GM18508 (cell line): ENCODE results near the gene CGB1.
"Not testable (repeated sequence)": the region's sequence is repeated elsewhere in the genome, so short reads cannot be mapped to it uniquely, and the experiment has no call there.

ENCODE experiments used
- ATAC-seq: cut with Tn5 transposase; IDR thresholded peaks from one replicate; pipeline ENCODE4 v1.9.1; 2021; ENCODE audit warnings: moderate number of reproducible peaks; ENCODE audit not compliant: insufficient read depth, unreplicated experiment

Gene CGB1

GRCh38 chr19:49036815-49037214 lies at the start of gene CGB1:
CGB1 (minus strand) TSS chr19:49036895; CDS start chr19:49036711, 184 bp downstream.
- not testable (repeated sequence) for ATAC-seq

GRCh38 chr19:49086296-49086695 lies 49.6 kb upstream of the CGB1 start:
- ATAC-seq, result no peak

DNA sequence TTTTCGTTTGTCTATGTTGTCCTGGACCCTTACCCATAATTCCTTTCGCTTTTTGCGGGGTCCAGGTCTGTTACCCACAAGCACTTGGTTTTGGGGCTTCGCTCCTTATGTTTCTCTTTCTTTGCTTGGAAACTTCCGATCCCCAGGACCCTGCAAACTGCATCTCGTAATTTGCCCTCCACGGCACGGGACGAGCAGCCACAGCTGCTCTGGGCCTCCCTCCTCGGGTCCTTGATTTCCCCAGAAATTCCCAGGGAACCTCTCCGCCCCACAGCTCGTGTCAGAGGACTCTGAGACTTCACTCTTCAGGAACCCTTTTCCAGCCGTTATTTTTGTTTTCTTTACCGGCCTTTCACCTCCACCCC lies 49.2 kb upstream of the CGB1 start:
- ATAC-seq, result no peak

DNA sequence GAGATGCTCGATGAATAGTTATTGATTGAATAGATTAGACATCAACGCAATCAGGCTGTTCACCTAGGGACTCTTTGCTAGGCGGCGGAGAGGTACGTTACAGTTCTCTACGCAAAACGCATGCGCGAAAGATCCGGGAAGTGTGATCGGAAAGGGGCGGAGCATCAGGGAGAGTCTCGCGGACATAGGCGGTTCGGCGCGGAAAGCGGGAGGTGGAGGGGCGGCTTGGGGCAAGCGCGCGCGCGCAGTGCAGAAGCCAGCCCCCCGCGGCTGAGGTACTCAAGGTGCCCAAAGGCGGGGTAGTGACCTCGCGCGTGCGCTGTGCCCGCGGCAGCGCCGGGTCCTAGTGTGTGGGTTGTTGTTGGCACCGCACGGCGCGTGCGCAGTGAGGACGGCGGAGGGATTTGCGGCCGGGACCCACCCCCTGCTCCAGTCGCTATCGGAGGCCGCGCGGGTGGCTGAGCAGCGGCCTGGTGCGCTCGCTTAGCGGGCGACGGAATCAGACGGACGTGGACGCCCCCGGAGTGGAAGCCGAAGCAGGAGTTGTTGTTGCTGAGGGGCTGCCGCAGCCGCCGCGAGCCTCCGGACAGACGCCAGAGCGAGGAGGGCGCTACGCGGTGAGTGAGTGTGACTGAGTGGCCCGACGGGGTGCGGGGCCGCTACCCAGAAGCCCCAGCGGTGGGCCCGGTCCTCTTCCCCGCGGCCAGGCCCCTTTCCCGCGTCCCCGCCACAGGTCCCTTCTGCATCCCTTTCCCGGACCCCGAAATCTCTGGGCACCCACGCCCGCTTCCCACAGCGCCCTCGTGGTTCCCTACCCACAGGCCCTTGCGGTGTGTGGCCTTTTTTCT lies 48.5 kb upstream of the CGB1 start, which contains the start of gene SNRNP70:
TSS of gene SNRNP70 (plus strand) at position 432 of the 848 bp plus-strand sequence. CDS start 964 bp downstream, outside the sequence.
- ATAC-seq, result peak; percentile 48

DNA sequence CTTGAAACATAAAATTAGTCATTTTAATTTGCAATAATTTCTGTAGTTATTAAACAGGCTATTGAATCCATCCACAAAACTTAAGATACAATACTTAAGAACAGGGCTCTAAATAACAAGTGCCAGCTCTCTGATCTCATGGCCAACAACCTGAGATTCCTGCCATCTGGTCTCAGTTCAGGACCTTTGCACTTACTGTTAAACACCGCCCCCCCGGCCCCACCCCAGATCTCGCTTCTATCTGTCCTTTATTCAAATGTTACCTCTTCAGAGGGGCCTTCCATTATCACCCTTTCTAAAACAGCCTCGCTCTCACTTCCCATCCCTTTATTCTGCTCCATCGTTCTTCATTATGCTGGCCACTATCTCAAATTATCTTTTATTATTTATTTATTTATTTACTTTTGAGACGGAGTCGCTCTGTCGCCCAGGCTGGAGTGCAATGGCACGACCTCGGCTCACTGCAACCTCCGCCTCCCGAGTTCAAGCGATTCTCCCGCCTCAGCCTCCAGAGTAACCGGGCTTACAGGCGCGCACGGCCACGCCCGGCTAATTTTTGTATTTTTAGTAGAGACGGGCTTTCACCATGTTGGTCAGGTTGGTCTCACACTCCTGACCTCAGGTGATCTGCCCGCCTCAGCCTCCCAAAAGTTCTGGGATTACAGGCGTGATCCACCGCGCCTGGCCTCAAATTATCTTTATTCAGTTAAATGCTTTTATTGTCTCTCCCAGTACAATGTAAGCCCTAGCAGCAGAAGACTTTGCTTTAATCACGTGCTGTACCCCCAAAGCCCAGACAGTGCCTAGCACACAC lies 47.7 kb upstream of the CGB1 start:
- no peak for ATAC-seq

GRCh38 chr19:49081273-49081672 lies 44.6 kb upstream of the CGB1 start:
- ATAC-seq, result no peak

GRCh38 chr19:49080392-49080791 lies 43.7 kb upstream of the CGB1 start:
- no peak for ATAC-seq

- ATAC-seq, result not testable (repeated sequence)
These were observed 38.2 kb upstream of the CGB1 start for GRCh38 chr19:49074869-49075268.

- ATAC-seq, result no peak
These were observed 37.1 kb upstream of the CGB1 start for GRCh38 chr19:49073514-49074378.

DNA sequence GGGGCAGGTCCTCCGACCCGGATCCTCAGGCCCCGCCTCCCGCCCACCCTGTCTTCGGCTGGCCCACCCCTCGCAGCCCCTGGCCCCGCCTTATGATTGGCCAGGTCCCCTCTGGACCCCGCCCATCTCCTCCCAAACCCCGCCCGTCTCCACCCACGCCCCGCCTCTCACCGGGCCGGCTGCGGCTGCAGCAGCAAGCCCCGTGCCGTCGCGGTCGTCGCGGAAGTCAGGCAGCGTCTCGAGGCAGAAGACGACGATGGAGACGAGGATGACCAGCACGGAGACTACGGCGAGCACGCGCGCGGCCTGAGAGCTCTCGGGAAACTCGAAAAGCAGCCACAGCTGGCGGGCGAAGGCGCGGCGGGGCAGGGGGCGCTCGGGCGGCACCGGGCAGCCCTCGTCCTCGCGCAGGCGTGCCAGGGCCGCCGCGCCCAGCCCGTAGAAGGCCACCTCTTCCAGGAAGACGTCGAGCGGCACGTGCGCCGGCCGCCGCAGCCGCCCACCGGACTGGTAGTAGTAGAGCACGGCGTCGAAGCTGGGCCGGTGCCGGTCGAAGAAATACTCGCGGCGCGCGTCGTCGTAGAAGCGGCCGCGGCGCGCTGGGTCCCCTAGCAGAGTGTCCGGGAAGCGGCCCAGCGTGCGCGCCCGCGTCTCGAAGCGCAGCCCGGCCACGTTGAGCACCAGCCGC lies 35.3 kb upstream of the CGB1 start:
- ATAC-seq, result no peak

GRCh38 chr19:49070416-49070815 lies 33.7 kb upstream of the CGB1 start:
- no peak for ATAC-seq

DNA sequence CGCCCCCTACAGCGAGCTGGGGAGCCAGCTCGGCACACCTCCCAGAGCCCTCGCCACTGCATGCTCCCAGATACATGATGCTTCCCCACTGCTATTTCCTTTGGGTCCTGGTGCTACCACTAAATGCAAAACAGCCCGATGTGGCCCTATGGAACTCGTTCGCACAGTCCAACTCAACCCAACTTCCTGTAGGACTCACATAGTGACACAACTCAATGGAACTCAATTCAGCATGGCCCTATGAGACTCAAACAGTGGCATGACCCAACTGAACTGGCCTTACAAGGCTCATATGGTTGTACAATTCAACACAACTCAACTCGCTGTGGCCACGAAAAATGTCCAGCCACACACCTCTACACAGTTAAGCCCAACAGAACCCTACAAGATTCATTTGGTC lies 32.3 kb upstream of the CGB1 start:
- no peak for ATAC-seq

DNA sequence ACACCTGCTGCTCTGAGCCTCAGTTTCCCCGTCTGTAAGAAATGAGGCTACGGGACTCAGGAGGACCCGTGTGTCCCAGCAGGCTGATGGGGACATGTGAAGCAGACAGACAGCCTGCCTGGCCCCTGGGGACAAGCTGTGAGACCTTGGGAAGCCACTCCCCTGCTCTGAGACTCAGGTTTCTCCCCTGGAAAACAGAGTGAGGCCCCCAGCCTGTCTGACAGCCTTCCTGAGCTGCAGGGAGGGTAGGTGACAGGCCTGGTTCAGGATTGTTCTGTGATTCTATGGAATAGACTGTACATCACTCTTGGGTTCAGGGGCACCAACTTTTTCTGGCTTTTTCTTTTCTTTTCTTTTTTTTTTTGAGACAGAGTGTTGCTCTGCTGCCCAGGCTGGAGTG lies 30.9 kb upstream of the CGB1 start:
- ATAC-seq, result no peak

GRCh38 chr19:49065905-49066512 lies 29.3 kb upstream of the CGB1 start:
- ATAC-seq, result no peak

DNA sequence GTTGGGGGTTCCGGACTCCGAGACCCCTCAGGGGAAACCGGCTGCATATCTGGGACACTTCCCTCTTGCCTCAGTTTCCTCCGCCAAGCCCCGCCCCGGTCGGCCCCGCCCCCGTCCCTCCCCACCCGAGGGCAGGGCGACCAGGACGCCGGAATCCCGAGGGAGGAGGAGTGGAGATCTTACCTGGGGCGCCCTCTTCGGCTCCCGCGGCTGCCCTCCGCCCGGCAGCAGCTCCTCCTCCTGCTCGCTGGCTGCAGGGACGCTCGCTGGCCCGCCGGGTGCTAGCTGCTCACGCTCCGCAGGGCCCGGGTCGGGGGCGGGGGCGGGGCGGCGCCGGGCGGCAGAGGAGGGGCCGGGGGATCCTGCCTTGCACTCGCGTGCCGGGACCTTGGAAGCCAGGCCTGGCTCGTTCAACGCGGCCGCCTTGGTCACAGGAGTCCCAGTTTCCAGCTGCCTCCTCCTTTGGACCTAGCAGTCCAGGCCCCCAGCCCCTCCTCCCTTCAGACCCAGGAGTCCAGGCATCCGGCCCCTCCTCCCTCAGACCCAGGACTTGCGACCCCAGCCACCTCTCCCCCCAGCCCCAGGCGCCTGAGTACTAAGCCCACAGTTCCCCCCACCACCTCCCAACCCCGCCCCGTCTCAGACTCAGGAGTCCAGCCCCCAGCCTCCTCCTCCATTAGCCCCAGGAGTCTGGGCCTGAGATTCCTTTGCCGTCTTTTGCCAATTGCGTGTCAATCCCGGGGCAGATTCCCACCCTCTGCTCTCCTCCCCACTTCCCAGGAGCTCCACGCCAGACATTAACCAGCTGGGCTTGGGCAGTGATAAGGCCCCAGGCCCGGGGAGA lies 28.3 kb upstream of the CGB1 start, which contains the start of gene NTF4:
TSS of gene NTF4 (minus strand) at position 51 of the 844 bp plus-strand sequence. CDS start 2,821 bp downstream, outside the sequence.
- ATAC-seq, result no peak

GRCh38 chr19:49064029-49064629 lies 27.4 kb upstream of the CGB1 start:
- no peak for ATAC-seq

GRCh38 chr19:49061445-49061844 lies 24.8 kb upstream of the CGB1 start:
- ATAC-seq, result no peak

- ATAC-seq, result no peak
These were observed 24.3 kb upstream of the CGB1 start for GRCh38 chr19:49061000-49061399.
